ENCODE measurements around the gene VPS13D. TPM values are rescaled to one million over a fixed set of nuclear protein-coding genes. Genes with fewer than 3 reads are reported as not detected.

VPS13D gene
- total RNA-seq, 3 donors from 2014 or later: 24.0 to 26.6 (median 26.5) TPM

GRCh38 chr1:12437629-12438028 is 207.8 kb downstream of the VPS13D start:
- ATAC-seq (no peak), DNase-seq (no peak)
- Mint-ChIP-seq H3K9me3 (peaks cover 3% of the 10 kb centered on the region), H3K36me3 (ENCODE audit: insufficient read depth) (peaks cover 23% of the 10 kb centered on the region), H3K4me1 (ENCODE audit: low read depth) (peaks cover 88% of the 10 kb centered on the region), H3K4me3 (no peak overlapping the region), H3K27me3 (ENCODE audit: low read depth) (no peaks in the 10 kb centered on the region)

- Mint-ChIP-seq H3K4me1 (ENCODE audit: low read depth) (peaks cover 89% of the 10 kb centered on the region), H3K4me3 (peak overlapping the region; percentile 37), H3K27me3 (ENCODE audit: low read depth) (no peaks in the 10 kb centered on the region), H3K36me3 (ENCODE audit: insufficient read depth) (peaks cover 22% of the 10 kb centered on the region), H3K9me3 (peaks cover 3% of the 10 kb centered on the region)
- DNase-seq (peak; percentile 36), ATAC-seq (peak; percentile 37 to 45)
Observed at GRCh38 chr1:12438349-12438924, 208.6 kb downstream of the VPS13D start.

GRCh38 chr1:12439073-12439472 is 209.2 kb downstream of the VPS13D start:
- peaks cover 23% of the 10 kb centered on the region for H3K36me3 Mint-ChIP-seq (ENCODE audit: insufficient read depth)
- no peaks in the 10 kb centered on the region for H3K27me3 Mint-ChIP-seq (ENCODE audit: low read depth)
- peak overlapping the region; percentile 37 for H3K4me3 Mint-ChIP-seq
- H3K4me1 Mint-ChIP-seq (ENCODE audit: low read depth): peaks cover 85% of the 10 kb centered on the region
- H3K9me3 Mint-ChIP-seq: peaks cover 3% of the 10 kb centered on the region
- no peak for ATAC-seq
- no peak for DNase-seq

- peaks cover 29% of the 10 kb centered on the region for H3K36me3 Mint-ChIP-seq (ENCODE audit: insufficient read depth)
Observed at GRCh38 chr1:12441414-12442105, 211.7 kb downstream of the VPS13D start.

GRCh38 chr1:12442217-12442616 is 212.4 kb downstream of the VPS13D start:
- ATAC-seq (no peak), DNase-seq (no peak)
- Mint-ChIP-seq H3K4me1 (ENCODE audit: low read depth) (peaks cover 70% of the 10 kb centered on the region), H3K36me3 (ENCODE audit: insufficient read depth) (peaks cover 25% of the 10 kb centered on the region), H3K9me3 (peaks cover 6% of the 10 kb centered on the region), H3K27me3 (ENCODE audit: low read depth) (no peaks in the 10 kb centered on the region), H3K4me3 (no peak overlapping the region)

More at GRCh38 chr1:12441414-12442105, 211.7 kb downstream of the VPS13D start:
- ATAC-seq (no peak), DNase-seq (no peak)
- H3K27me3 Mint-ChIP-seq (ENCODE audit: low read depth): no peaks in the 10 kb centered on the region
- H3K4me1 Mint-ChIP-seq (ENCODE audit: low read depth): peaks cover 72% of the 10 kb centered on the region
- H3K9me3 Mint-ChIP-seq: peaks cover 6% of the 10 kb centered on the region
- no peak overlapping the region for H3K4me3 Mint-ChIP-seq

GRCh38 chr1:12443151-12443550 is 213.3 kb downstream of the VPS13D start:
- Mint-ChIP-seq H3K9me3 (peaks cover 6% of the 10 kb centered on the region), H3K27me3 (ENCODE audit: low read depth) (no peaks in the 10 kb centered on the region), H3K36me3 (ENCODE audit: insufficient read depth) (peaks cover 25% of the 10 kb centered on the region), H3K4me1 (ENCODE audit: low read depth) (peaks cover 69% of the 10 kb centered on the region), H3K4me3 (no peak overlapping the region)
- no peak for ATAC-seq
- DNase-seq: no peak

GRCh38 chr1:12444329-12444841 is 214.6 kb downstream of the VPS13D start:
- Mint-ChIP-seq H3K27me3 (ENCODE audit: low read depth) (no peaks in the 10 kb centered on the region), H3K4me1 (ENCODE audit: low read depth) (peaks cover 69% of the 10 kb centered on the region), H3K4me3 (no peak overlapping the region), H3K36me3 (ENCODE audit: insufficient read depth) (peaks cover 20% of the 10 kb centered on the region), H3K9me3 (peaks cover 3% of the 10 kb centered on the region)
- DNase-seq (no peak), ATAC-seq (no peak)

- Mint-ChIP-seq H3K4me1 (ENCODE audit: low read depth) (peaks cover 69% of the 10 kb centered on the region), H3K27me3 (ENCODE audit: low read depth) (no peaks in the 10 kb centered on the region), H3K9me3 (peaks cover 3% of the 10 kb centered on the region), H3K4me3 (no peak overlapping the region), H3K36me3 (ENCODE audit: insufficient read depth) (peaks cover 21% of the 10 kb centered on the region)
- DNase-seq (no peak), ATAC-seq (no peak)
Observed at GRCh38 chr1:12445257-12445656, 215.4 kb downstream of the VPS13D start.

GRCh38 chr1:12446593-12446992 is 216.8 kb downstream of the VPS13D start:
- H3K4me3 Mint-ChIP-seq: no peak overlapping the region
- DNase-seq (no peak), ATAC-seq (no peak)
- H3K9me3 Mint-ChIP-seq: peaks cover 3% of the 10 kb centered on the region
- peaks cover 22% of the 10 kb centered on the region for H3K36me3 Mint-ChIP-seq (ENCODE audit: insufficient read depth)
- H3K27me3 Mint-ChIP-seq (ENCODE audit: low read depth): no peaks in the 10 kb centered on the region
- peaks cover 72% of the 10 kb centered on the region for H3K4me1 Mint-ChIP-seq (ENCODE audit: low read depth)

GRCh38 chr1:12447307-12447706 is 217.5 kb downstream of the VPS13D start:
- no peak for ATAC-seq
- DNase-seq: no peak
- Mint-ChIP-seq H3K36me3 (ENCODE audit: insufficient read depth) (peaks cover 26% of the 10 kb centered on the region), H3K4me1 (ENCODE audit: low read depth) (peaks cover 76% of the 10 kb centered on the region), H3K4me3 (no peak overlapping the region), H3K9me3 (peaks cover 3% of the 10 kb centered on the region), H3K27me3 (ENCODE audit: low read depth) (no peaks in the 10 kb centered on the region)

GRCh38 chr1:12447849-12448312 is 218.1 kb downstream of the VPS13D start:
- peaks cover 77% of the 10 kb centered on the region for H3K4me1 Mint-ChIP-seq (ENCODE audit: low read depth)
- H3K4me3 Mint-ChIP-seq: no peak overlapping the region
- ATAC-seq (no peak), DNase-seq (no peak)
- no peaks in the 10 kb centered on the region for H3K27me3 Mint-ChIP-seq (ENCODE audit: low read depth)
- H3K9me3 Mint-ChIP-seq: peaks cover 3% of the 10 kb centered on the region
- H3K36me3 Mint-ChIP-seq (ENCODE audit: insufficient read depth): peaks cover 30% of the 10 kb centered on the region

GRCh38 chr1:12448746-12449177 is 218.9 kb downstream of the VPS13D start:
- peaks cover 25% of the 10 kb centered on the region for H3K36me3 Mint-ChIP-seq (ENCODE audit: insufficient read depth)
- peak overlapping the region; percentile 51 for H3K4me3 Mint-ChIP-seq
- no peaks in the 10 kb centered on the region for H3K27me3 Mint-ChIP-seq (ENCODE audit: low read depth)
- no peak for DNase-seq
- H3K9me3 Mint-ChIP-seq: peaks cover 3% of the 10 kb centered on the region
- ATAC-seq: no peak
- peaks cover 78% of the 10 kb centered on the region for H3K4me1 Mint-ChIP-seq (ENCODE audit: low read depth)

GRCh38 chr1:12450090-12450755 is 220.4 kb downstream of the VPS13D start:
- no peak for DNase-seq
- Mint-ChIP-seq H3K27me3 (ENCODE audit: low read depth) (no peaks in the 10 kb centered on the region), H3K9me3 (no peaks in the 10 kb centered on the region), H3K4me3 (peak overlapping the region; percentile 64), H3K4me1 (ENCODE audit: low read depth) (peaks cover 88% of the 10 kb centered on the region), H3K36me3 (ENCODE audit: insufficient read depth) (peaks cover 22% of the 10 kb centered on the region)
- ATAC-seq: no peak

GRCh38 chr1:12450756-12451559 is 221.1 kb downstream of the VPS13D start:
- no peaks in the 10 kb centered on the region for H3K9me3 Mint-ChIP-seq
- H3K4me3 Mint-ChIP-seq: peak overlapping the region; percentile 64
- peaks cover 19% of the 10 kb centered on the region for H3K36me3 Mint-ChIP-seq (ENCODE audit: insufficient read depth)
- peaks cover 87% of the 10 kb centered on the region for H3K4me1 Mint-ChIP-seq (ENCODE audit: low read depth)
- no peaks in the 10 kb centered on the region for H3K27me3 Mint-ChIP-seq (ENCODE audit: low read depth)
- ATAC-seq (no peak), DNase-seq (no peak)
